Ascending aorta (tissue), 2 donors: ENCODE data around the gene LCAT. TPM values are rescaled to one million over a fixed set of nuclear protein-coding genes. Genes with fewer than 3 reads are reported as not detected.

Experiments
- DNase-seq, 2 donors: peaks; one replicate each; pipeline ENCODE4 v3.0.0-alpha.2; 2019; ENCODE audit warnings: low spot score in 2 of 2
- H3K27ac ChIP-seq, 2 donors: fragments of 200-600 bp; sonication (generic); one replicate each; pipeline ENCODE4 v1.5.1; 2016 to 2017; ENCODE audit warnings: mild to moderate bottlenecking in 1 of 2
- H3K27me3 ChIP-seq: fragments of 200-600 bp; sonication (generic); one replicate; pipeline ENCODE4 v1.5.1; 2017
- H3K36me3 ChIP-seq, 2 donors: fragments of 200-600 bp; sonication (generic); one replicate each; pipeline ENCODE4 v1.5.1; 2016
- H3K4me1 ChIP-seq, 2 donors: fragments of 200-600 bp; sonication (generic); one replicate each; pipeline ENCODE4 v1.5.1; 2016 to 2017; ENCODE audit warnings: mild to moderate bottlenecking in 1 of 2
- H3K4me3 ChIP-seq, 2 donors: fragments of 200-600 bp; sonication (generic); one replicate each; pipeline ENCODE4 v1.5.1; 2016 to 2017; ENCODE audit warnings: mild to moderate bottlenecking in 1 of 2
- H3K9me3 ChIP-seq, 2 donors: fragments of 200-600 bp; sonication (generic); one replicate each; pipeline ENCODE4 v1.5.1; 2016
- CTCF ChIP-seq, 3 experiments: fragments of 200-600 bp in 2 of 3; fragments of 450-650 bp in 1 of 3; sonication (generic) in 2 of 3; IDR thresholded peaks; one replicate each; pipeline ENCODE4 v1.5.1; 2016 to 2019; ENCODE audit warnings: antibody characterized with exemption in 3 of 3, mild to moderate bottlenecking in 1 of 3, moderate library complexity in 1 of 3
- intact Hi-C: fragments of 100-400 bp; cut with DNase I; formaldehyde crosslinking; loops from one replicate; pipeline ENCODE4 v1.15.1; 2023
- total RNA-seq: library from RNA; depleted of rRNA; stranded (reverse); fragments of >200 nt; gene quantifications from one replicate; pipeline ENCODE4 v1.1.0, GENCODE V29; 2016

Gene LCAT
- total RNA-seq, 1 donor from 2014 or later = 6.6 TPM

GRCh38 chr16:67931712-67932461 is 12.0 kb downstream of the LCAT start, which contains the start of gene CTRL:
CTRL (minus strand) TSS chr16:67931862; CDS start chr16:67931852, 10 bp downstream.
- DNase-seq = no peak
- intact Hi-C loops = loop anchor here (10.0 kb wide), 1 partner anchor 207 kb away; no protein-coding TSS in a partner anchor
- H3K4me1 ChIP-seq = peaks cover 3 to 13% of the 10 kb centered on the region in 2 donors
- no peak for TF ChIP-seq CTCF (IDR thresholded peaks at IDR 0.05)
- H3K4me3 ChIP-seq = no peak within 1 kb of the TSS
- H3K9me3 ChIP-seq = no peaks in the 10 kb centered on the region
- no peak within 1 kb of the TSS for H3K27ac ChIP-seq
- H3K27me3 ChIP-seq = no peaks in the 10 kb centered on the region
- H3K36me3 ChIP-seq = peaks cover 22 to 30% of the 10 kb centered on the region in 2 donors

GRCh38 chr16:67930678-67931211 is 13.2 kb downstream of the LCAT start:
- no peak for TF ChIP-seq CTCF (IDR thresholded peaks at IDR 0.05)
- no peak overlapping the region for H3K27ac ChIP-seq

GRCh38 chr16:67930191-67930590 is 13.7 kb downstream of the LCAT start:
- no peak for TF ChIP-seq CTCF (IDR thresholded peaks at IDR 0.05)
- Histone ChIP-seq H3K9me3 (no peaks in the 10 kb centered on the region), H3K27ac (no peak overlapping the region), H3K27me3 (no peaks in the 10 kb centered on the region), H3K36me3 (peaks cover 22 to 30% of the 10 kb centered on the region in 2 donors), H3K4me1 (peaks cover 13 to 18% of the 10 kb centered on the region in 2 donors), H3K4me3 (no peak overlapping the region)
- intact Hi-C loops = loop anchor here (10.0 kb wide), 1 partner anchor 205 kb away; no protein-coding TSS in a partner anchor
- DNase-seq = no peak

More at GRCh38 chr16:67930678-67931211, 13.2 kb downstream of the LCAT start:
- Histone ChIP-seq H3K4me1 (peaks cover 10 to 19% of the 10 kb centered on the region in 2 donors), H3K36me3 (peaks cover 22 to 30% of the 10 kb centered on the region in 2 donors), H3K4me3 (no peak overlapping the region), H3K27me3 (no peaks in the 10 kb centered on the region), H3K9me3 (no peaks in the 10 kb centered on the region)
- DNase-seq = no peak
- intact Hi-C loops = loop anchor here (10.0 kb wide), 1 partner anchor 206 kb away; no protein-coding TSS in a partner anchor

GRCh38 chr16:67928561-67929364 is 15.2 kb downstream of the LCAT start:
- H3K4me3 ChIP-seq = no peak overlapping the region
- peaks cover 23 to 30% of the 10 kb centered on the region in 2 donors for H3K36me3 ChIP-seq
- intact Hi-C loops = loop anchor here (1.0 kb wide), 2 partner anchors 45 to 112 kb away; no protein-coding TSS in a partner anchor
- no peaks in the 10 kb centered on the region for H3K9me3 ChIP-seq
- peak; percentile 68 to 90 (median 88) for TF ChIP-seq CTCF (IDR thresholded peaks at IDR 0.05)
- DNase-seq = peak in 1 of 2 donors; percentile 82
- no peaks in the 10 kb centered on the region for H3K27me3 ChIP-seq
- no peak overlapping the region for H3K27ac ChIP-seq
- H3K4me1 ChIP-seq = peaks cover 10% of the 10 kb centered on the region in 2 donors

- H3K36me3 ChIP-seq = peaks cover 27 to 30% of the 10 kb centered on the region in 2 donors
- intact Hi-C loops = loop anchor here (1.0 kb wide), 2 partner anchors 45 to 112 kb away; no protein-coding TSS in a partner anchor
- no peaks in the 10 kb centered on the region for H3K9me3 ChIP-seq
- peaks cover 10% of the 10 kb centered on the region in 2 donors for H3K4me1 ChIP-seq
- H3K27me3 ChIP-seq = no peaks in the 10 kb centered on the region
- no peak for DNase-seq
- H3K27ac ChIP-seq = no peak overlapping the region
- no peak for TF ChIP-seq CTCF (IDR thresholded peaks at IDR 0.05)
- H3K4me3 ChIP-seq = no peak overlapping the region
These were observed 15.8 kb downstream of the LCAT start for GRCh38 chr16:67928147-67928546.
